Ovary (tissue), 9 donors: Measurements from ENCODE around the gene THBS1. TPM values are rescaled to one million over a fixed set of nuclear protein-coding genes. Genes with fewer than 3 reads are reported as not detected.

Experiments
- DNase-seq, 5 donors: peaks; one replicate each; pipeline ENCODE4 v3.0.0-alpha.2; 2019 to 2020
- H3K27ac ChIP-seq, 2 donors: fragments of 200-600 bp; one replicate each; pipeline versions ENCODE4 v1.5.1 to v1.8.0; 2019 to 2022
- H3K27me3 ChIP-seq: fragments of 200-600 bp; one replicate; pipeline ENCODE4 v1.8.0; 2022
- H3K36me3 ChIP-seq: fragments of 200-600 bp; sonication (generic); one replicate; pipeline ENCODE4 v1.5.1; 2019
- H3K4me1 ChIP-seq: one replicate; pipeline ENCODE4 v1.8.1; 2013; ENCODE audit warnings: mild to moderate bottlenecking, moderate library complexity; ENCODE audit not compliant: insufficient read depth
- H3K4me3 ChIP-seq: fragments of 200-600 bp; sonication (generic); one replicate; pipeline ENCODE4 v1.5.1; 2017
- H3K9me3 ChIP-seq, 2 donors: fragments of 200-600 bp in 1 of 2; sonication (generic) in 1 of 2; one replicate each; pipeline versions ENCODE4 v1.5.1 to v1.8.1; 2013 to 2019; ENCODE audit warnings: mild to moderate bottlenecking in 1 of 2, moderate library complexity in 1 of 2
- EP300 ChIP-seq: sonication (generic); formaldehyde crosslinking; IDR thresholded peaks from one replicate; pipeline ENCODE4 v1.6.1; 2017; ENCODE audit warnings: antibody characterized with exemption
- POLR2A ChIP-seq: fragments of 450-650 bp; IDR thresholded peaks from one replicate; pipeline ENCODE4 v1.6.1; 2017; ENCODE audit warnings: antibody characterized with exemption, mild to moderate bottlenecking, moderate library complexity
- WGBS, 3 donors: extraction: QIAGEN DNeasy Blood & Tissue Kit in 1 of 3; methylation state at CpG; one replicate each; pipeline versions ENCODE4 v1.1.5 to v1.1.7; 2013 to 2017; 5-methylcytosine and 5-hydroxymethylcytosine counted together
- intact Hi-C, 4 donors: fragments of 100-400 bp; cut with DNase I; formaldehyde crosslinking; loops; one replicate each; pipeline versions ENCODE4 v1.11.0 to v1.15.1; 2022 to 2023
- polyA plus RNA-seq, 2 donors: library from polyadenylated mRNA; stranded (reverse); fragments of 200-250 nt in 1 of 2; fragments of 350-450 nt in 1 of 2; fragmentation: Illumina TruSeq in 1 of 2; extraction: RNeasy Lipid Tissue Mini Kit (QIAGEN cat#74804) in 1 of 2; gene quantifications; one replicate each; pipeline ENCODE4 v1.2.3, GENCODE V29; 2013 to 2014
- total RNA-seq, 7 donors: library from RNA; depleted of rRNA in 2 of 7; stranded (reverse); fragments of >200 nt in 2 of 7; fragmentation: NEBNext Ultra II Directional in 3 of 7; extraction: Animal tissue kit (Norgen Biotek cat#: 25700) in 3 of 7; gene quantifications; one replicate each; pipeline versions ENCODE4 v1.1.0 to v1.2.4, GENCODE V29; 2016 to 2023
- TF ChIP-seq, protein P1 (sequence below), 3 donors: fragments of 450-650 bp in 2 of 3; fragments of 200-600 bp in 1 of 3; IDR thresholded peaks; one replicate each; pipeline versions ENCODE4 v1.5.1 to v1.8.0; 2016 to 2022; ENCODE audit warnings: antibody characterized with exemption in 3 of 3, mild to moderate bottlenecking in 1 of 3
- donor health status: DM: no; HTN: no; CAD: no; lungs with moderate emphysema.
- donor health status: DM: no; HTN: no; CAD: no.
- donor health status: Bipolar disorder and iron deficiency.
- donor health status: DM: yes; HTN: yes; CAD: no.
- donor health status: DM: no; HTN: no; CAD: no.
- donor health status: DM: yes; HTN: yes; CAD: no.

The THBS1 gene
- total and polyA plus RNA-seq, 9 donors: 53.6 to 428 (median 154) TPM

DNA sequence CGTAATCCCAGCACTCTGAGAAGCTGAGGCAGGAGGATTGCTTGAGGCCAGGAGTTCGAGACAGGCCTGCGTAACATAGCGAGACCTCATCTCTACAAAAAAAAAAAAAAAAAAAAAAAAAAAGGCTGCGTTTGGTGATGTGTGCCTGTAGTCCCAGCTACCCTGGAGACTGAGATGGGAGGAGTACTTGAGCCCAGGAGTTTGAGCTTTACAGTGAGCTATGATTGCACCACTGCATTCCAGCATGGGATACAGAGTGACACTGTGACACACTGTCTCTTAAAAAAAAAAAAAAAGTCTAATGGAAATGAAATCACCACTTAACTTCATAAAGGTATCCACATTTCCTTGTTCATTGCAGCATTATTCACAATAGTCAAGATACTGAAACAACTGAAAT, 65.5 kb downstream of the THBS1 start:
- DNase-seq: no peak
- Histone ChIP-seq H3K27ac (no peak overlapping the region), H3K4me1 (no peaks in the 10 kb centered on the region), H3K36me3 (no peaks in the 10 kb centered on the region), H3K4me3 (no peak overlapping the region), H3K9me3 (no peaks in the 10 kb centered on the region), H3K27me3 (no peaks in the 10 kb centered on the region)
- TF ChIP-seq EP300 (no peak), POLR2A (no peak)
- TF ChIP-seq, protein P1, sequence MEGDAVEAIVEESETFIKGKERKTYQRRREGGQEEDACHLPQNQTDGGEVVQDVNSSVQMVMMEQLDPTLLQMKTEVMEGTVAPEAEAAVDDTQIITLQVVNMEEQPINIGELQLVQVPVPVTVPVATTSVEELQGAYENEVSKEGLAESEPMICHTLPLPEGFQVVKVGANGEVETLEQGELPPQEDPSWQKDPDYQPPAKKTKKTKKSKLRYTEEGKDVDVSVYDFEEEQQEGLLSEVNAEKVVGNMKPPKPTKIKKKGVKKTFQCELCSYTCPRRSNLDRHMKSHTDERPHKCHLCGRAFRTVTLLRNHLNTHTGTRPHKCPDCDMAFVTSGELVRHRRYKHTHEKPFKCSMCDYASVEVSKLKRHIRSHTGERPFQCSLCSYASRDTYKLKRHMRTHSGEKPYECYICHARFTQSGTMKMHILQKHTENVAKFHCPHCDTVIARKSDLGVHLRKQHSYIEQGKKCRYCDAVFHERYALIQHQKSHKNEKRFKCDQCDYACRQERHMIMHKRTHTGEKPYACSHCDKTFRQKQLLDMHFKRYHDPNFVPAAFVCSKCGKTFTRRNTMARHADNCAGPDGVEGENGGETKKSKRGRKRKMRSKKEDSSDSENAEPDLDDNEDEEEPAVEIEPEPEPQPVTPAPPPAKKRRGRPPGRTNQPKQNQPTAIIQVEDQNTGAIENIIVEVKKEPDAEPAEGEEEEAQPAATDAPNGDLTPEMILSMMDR (IDR thresholded peaks at IDR 0.05): no peak
- WGBS, 3 donors: 94 to 99% (median 99%) methylated on average over 5 of the region's 5 CpGs
- intact Hi-C loops: no loop called here

Other genes starting within 250 kb of the THBS1 start
- 1 to 10 TPM in 3 of 7 donors, under 1 TPM in 4; 0.38 to 6.8 (median 0.98) TPM for gene FSIP1, start 201.8 kb downstream of the THBS1 start, total RNA-seq
- gene FSIP1, start 201.8 kb downstream of the THBS1 start, polyA plus RNA-seq: under 1 TPM; 0.13 to 0.25 TPM